ENCODE measurements around the gene ELAVL2.

- TF ChIP-seq POLR2A (IDR thresholded peaks at IDR 0.05) (no peak), EP300 (IDR thresholded peaks at IDR 0.05) (no peak), CTCF (IDR thresholded peaks at IDR 0.05) (no peak)
Measured at GRCh38 chr9:23823269-23823668, 2.8 kb downstream of the ELAVL2 start.

Data from tibial nerve (tissue), 4 donors.